ENCODE measurements around the gene KDM4B. TPM values are rescaled to one million over a fixed set of nuclear protein-coding genes. Genes with fewer than 3 reads are reported as not detected.
"Not testable (repeated sequence)": the region's sequence is repeated elsewhere in the genome, so short reads cannot be mapped to it uniquely, and the experiment has no call there.

The KDM4B gene
- total and polyA plus RNA-seq, 2 donors = 14.3 to 19.5 TPM

- WGBS = 82% methylated on average over 23 of the region's 23 CpGs
- not testable (repeated sequence) for H3K4me3 ChIP-seq (ENCODE audit: low read depth, low read length); H3K36me3 ChIP-seq (ENCODE audit: insufficient read depth); H3K4me1 ChIP-seq (ENCODE audit: insufficient read depth); DNase-seq (ENCODE audit: extremely low spot score); H3K27ac ChIP-seq (ENCODE audit: low read depth)
These were observed 196.2 kb downstream of the KDM4B start for GRCh38 chr19:5164845-5165696.

- WGBS = 76% methylated on average over 2 of the region's 2 CpGs
- no peak for DNase-seq (ENCODE audit: extremely low spot score)
- Histone ChIP-seq H3K4me1 (ENCODE audit: insufficient read depth) (no peaks in the 10 kb centered on the region), H3K4me3 (ENCODE audit: low read depth, low read length) (no peak overlapping the region), H3K36me3 (ENCODE audit: insufficient read depth) (no peaks in the 10 kb centered on the region), H3K27ac (ENCODE audit: low read depth) (no peak overlapping the region)
These were observed 196.7 kb downstream of the KDM4B start for GRCh38 chr19:5165697-5166019.

- Histone ChIP-seq H3K27ac (ENCODE audit: low read depth) (no peak overlapping the region), H3K4me1 (ENCODE audit: insufficient read depth) (no peaks in the 10 kb centered on the region), H3K36me3 (ENCODE audit: insufficient read depth) (no peaks in the 10 kb centered on the region), H3K4me3 (ENCODE audit: low read depth, low read length) (no peak overlapping the region)
- no peak for DNase-seq (ENCODE audit: extremely low spot score)
These were observed 197.3 kb downstream of the KDM4B start for GRCh38 chr19:5166262-5166661.

GRCh38 chr19:5170329-5170745 is 201.4 kb downstream of the KDM4B start:
- no peak overlapping the region for H3K4me3 ChIP-seq (ENCODE audit: low read depth, low read length)
- 67% methylated on average over 4 of the region's 4 CpGs for WGBS
- H3K4me1 ChIP-seq (ENCODE audit: insufficient read depth) = no peaks in the 10 kb centered on the region
- DNase-seq (ENCODE audit: extremely low spot score) = no peak
- no peaks in the 10 kb centered on the region for H3K36me3 ChIP-seq (ENCODE audit: insufficient read depth)
- no peak overlapping the region for H3K27ac ChIP-seq (ENCODE audit: low read depth)

- Histone ChIP-seq H3K4me3 (ENCODE audit: low read depth, low read length) (no peak overlapping the region), H3K27ac (ENCODE audit: low read depth) (no peak overlapping the region), H3K4me1 (ENCODE audit: insufficient read depth) (no peaks in the 10 kb centered on the region), H3K36me3 (ENCODE audit: insufficient read depth) (no peaks in the 10 kb centered on the region)
- no peak for DNase-seq (ENCODE audit: extremely low spot score)
- WGBS = 62% methylated on average over 9 of the region's 9 CpGs
These were observed 202.8 kb downstream of the KDM4B start for GRCh38 chr19:5171711-5172110.

GRCh38 chr19:5172859-5173630 is 204.1 kb downstream of the KDM4B start:
- DNase-seq (ENCODE audit: extremely low spot score) = no peak
- WGBS = 57% methylated on average over 8 of the region's 8 CpGs
- Histone ChIP-seq H3K36me3 (ENCODE audit: insufficient read depth) (no peaks in the 10 kb centered on the region), H3K4me1 (ENCODE audit: insufficient read depth) (no peaks in the 10 kb centered on the region), H3K27ac (ENCODE audit: low read depth) (no peak overlapping the region), H3K4me3 (ENCODE audit: low read depth, low read length) (no peak overlapping the region)

GRCh38 chr19:5173993-5174392 is 205.1 kb downstream of the KDM4B start:
- Histone ChIP-seq H3K4me1 (ENCODE audit: insufficient read depth) (no peaks in the 10 kb centered on the region), H3K27ac (ENCODE audit: low read depth) (no peak overlapping the region), H3K4me3 (ENCODE audit: low read depth, low read length) (no peak overlapping the region), H3K36me3 (ENCODE audit: insufficient read depth) (no peaks in the 10 kb centered on the region)
- 77% methylated on average over 12 of the region's 12 CpGs for WGBS
- DNase-seq (ENCODE audit: extremely low spot score) = no peak

GRCh38 chr19:5177745-5178450 is 209.0 kb downstream of the KDM4B start:
- no peaks in the 10 kb centered on the region for H3K4me1 ChIP-seq (ENCODE audit: insufficient read depth)
- no peak overlapping the region for H3K4me3 ChIP-seq (ENCODE audit: low read depth, low read length)
- DNase-seq (ENCODE audit: extremely low spot score) = no peak
- no peaks in the 10 kb centered on the region for H3K36me3 ChIP-seq (ENCODE audit: insufficient read depth)
- WGBS = 79% methylated on average over 19 of the region's 19 CpGs
- no peak overlapping the region for H3K27ac ChIP-seq (ENCODE audit: low read depth)

- H3K36me3 ChIP-seq (ENCODE audit: insufficient read depth) = no peaks in the 10 kb centered on the region
- WGBS = 95% methylated on average over 3 of the region's 3 CpGs
- DNase-seq (ENCODE audit: extremely low spot score) = no peak
- H3K4me1 ChIP-seq (ENCODE audit: insufficient read depth) = no peaks in the 10 kb centered on the region
- H3K27ac ChIP-seq (ENCODE audit: low read depth) = no peak overlapping the region
- no peak overlapping the region for H3K4me3 ChIP-seq (ENCODE audit: low read depth, low read length)
These were observed 209.9 kb downstream of the KDM4B start for GRCh38 chr19:5178841-5179240.

- H3K4me1 ChIP-seq (ENCODE audit: insufficient read depth) = no peaks in the 10 kb centered on the region
- 83% methylated on average over 16 of the region's 16 CpGs for WGBS
- no peak overlapping the region for H3K4me3 ChIP-seq (ENCODE audit: low read depth, low read length)
- H3K36me3 ChIP-seq (ENCODE audit: insufficient read depth) = no peaks in the 10 kb centered on the region
- DNase-seq (ENCODE audit: extremely low spot score) = no peak
- no peak overlapping the region for H3K27ac ChIP-seq (ENCODE audit: low read depth)
These were observed 210.3 kb downstream of the KDM4B start for GRCh38 chr19:5179256-5179655.

- Histone ChIP-seq H3K27ac (ENCODE audit: low read depth) (no peak overlapping the region), H3K4me3 (ENCODE audit: low read depth, low read length) (no peak overlapping the region), H3K36me3 (ENCODE audit: insufficient read depth) (no peaks in the 10 kb centered on the region), H3K4me1 (ENCODE audit: insufficient read depth) (no peaks in the 10 kb centered on the region)
- DNase-seq (ENCODE audit: extremely low spot score) = no peak
- WGBS = 93% methylated on average over 2 of the region's 2 CpGs
These were observed 212.4 kb downstream of the KDM4B start for GRCh38 chr19:5181329-5181728.

GRCh38 chr19:5182751-5183150 is 213.8 kb downstream of the KDM4B start:
- WGBS = 39% methylated on average over 10 of the region's 10 CpGs
- H3K4me1 ChIP-seq (ENCODE audit: insufficient read depth) = no peaks in the 10 kb centered on the region
- no peaks in the 10 kb centered on the region for H3K36me3 ChIP-seq (ENCODE audit: insufficient read depth)
- H3K27ac ChIP-seq (ENCODE audit: low read depth) = no peak overlapping the region
- H3K4me3 ChIP-seq (ENCODE audit: low read depth, low read length) = no peak overlapping the region
- no peak for DNase-seq (ENCODE audit: extremely low spot score)

GRCh38 chr19:5183616-5184015 is 214.7 kb downstream of the KDM4B start:
- Histone ChIP-seq H3K36me3 (ENCODE audit: insufficient read depth) (no peaks in the 10 kb centered on the region), H3K27ac (ENCODE audit: low read depth) (no peak overlapping the region), H3K4me3 (ENCODE audit: low read depth, low read length) (no peak overlapping the region), H3K4me1 (ENCODE audit: insufficient read depth) (no peaks in the 10 kb centered on the region)
- DNase-seq (ENCODE audit: extremely low spot score) = no peak
- WGBS = 91% methylated on average over 3 of the region's 3 CpGs

- DNase-seq (ENCODE audit: extremely low spot score) = no peak
- Histone ChIP-seq H3K27ac (ENCODE audit: low read depth) (no peak overlapping the region), H3K4me3 (ENCODE audit: low read depth, low read length) (no peak overlapping the region), H3K4me1 (ENCODE audit: insufficient read depth) (no peaks in the 10 kb centered on the region), H3K36me3 (ENCODE audit: insufficient read depth) (no peaks in the 10 kb centered on the region)
- WGBS = 94% methylated on average over 4 of the region's 4 CpGs
These were observed 216.0 kb downstream of the KDM4B start for GRCh38 chr19:5184930-5185329.

Measured in urinary bladder (tissue), 4 donors.